Stimulated activated CD8-positive, alpha-beta memory T cell treated with anti-CD3 and anti-CD28 coated beads, Interleukin-12 subunit alpha, Interleukin-12 subunit beta, amount 100 ng/mL, for 24 hours (primary cell): ENCODE results near the gene ZNF592.
"Not testable (repeated sequence)": the region's sequence is repeated elsewhere in the genome, so short reads cannot be mapped to it uniquely, and the experiment has no call there.

Experiments
- DNase-seq: peaks from one replicate; pipeline ENCODE4 v3.0.0-alpha.2; 2020; ENCODE audit errors: extremely low read depth

Gene ZNF592

GRCh38 chr15:84830036-84830435 lies 81.6 kb downstream of the ZNF592 start:
- DNase-seq: no peak

DNA sequence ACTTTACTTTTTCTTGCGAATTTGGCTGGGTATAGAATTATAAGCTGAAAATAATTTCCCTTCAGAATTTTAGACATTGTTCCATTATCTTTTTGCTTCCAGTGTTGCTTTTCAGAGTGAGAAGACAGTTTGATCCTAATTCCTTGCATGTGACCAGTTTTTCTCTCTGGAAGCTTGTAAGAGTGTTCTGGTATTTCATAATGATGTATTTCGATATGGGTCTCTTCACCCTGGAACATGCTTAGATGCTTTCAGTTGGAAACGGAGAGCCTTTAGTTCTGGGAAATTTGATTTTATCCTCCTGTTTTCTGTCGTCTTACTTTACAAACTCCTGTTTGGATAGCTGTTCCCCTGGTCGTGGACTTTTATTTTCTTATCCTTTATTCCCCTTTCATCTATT lies 82.6 kb downstream of the ZNF592 start:
- no peak for DNase-seq

DNA sequence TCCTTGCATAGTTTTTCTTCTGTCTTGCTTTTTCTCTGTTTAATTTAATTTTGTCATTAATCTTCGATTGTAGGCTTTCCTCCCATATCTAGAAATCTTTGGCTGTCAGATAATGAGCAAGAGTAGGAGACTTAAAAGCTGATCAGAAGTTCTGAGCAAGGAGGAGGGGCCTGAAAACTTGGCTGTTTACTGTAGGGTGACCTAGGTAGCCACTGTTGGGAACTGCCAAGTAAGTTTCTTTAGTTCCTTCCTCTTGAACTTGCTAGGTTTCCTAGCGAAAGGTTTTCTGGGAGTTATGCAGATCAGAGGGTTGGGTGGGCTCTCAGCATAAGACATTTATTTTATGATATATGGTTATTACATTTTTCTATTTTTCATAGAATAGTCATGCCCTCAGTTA lies 83.2 kb downstream of the ZNF592 start:
- no peak for DNase-seq

GRCh38 chr15:84832448-84833040 lies 84.2 kb downstream of the ZNF592 start:
- DNase-seq: no peak

DNA sequence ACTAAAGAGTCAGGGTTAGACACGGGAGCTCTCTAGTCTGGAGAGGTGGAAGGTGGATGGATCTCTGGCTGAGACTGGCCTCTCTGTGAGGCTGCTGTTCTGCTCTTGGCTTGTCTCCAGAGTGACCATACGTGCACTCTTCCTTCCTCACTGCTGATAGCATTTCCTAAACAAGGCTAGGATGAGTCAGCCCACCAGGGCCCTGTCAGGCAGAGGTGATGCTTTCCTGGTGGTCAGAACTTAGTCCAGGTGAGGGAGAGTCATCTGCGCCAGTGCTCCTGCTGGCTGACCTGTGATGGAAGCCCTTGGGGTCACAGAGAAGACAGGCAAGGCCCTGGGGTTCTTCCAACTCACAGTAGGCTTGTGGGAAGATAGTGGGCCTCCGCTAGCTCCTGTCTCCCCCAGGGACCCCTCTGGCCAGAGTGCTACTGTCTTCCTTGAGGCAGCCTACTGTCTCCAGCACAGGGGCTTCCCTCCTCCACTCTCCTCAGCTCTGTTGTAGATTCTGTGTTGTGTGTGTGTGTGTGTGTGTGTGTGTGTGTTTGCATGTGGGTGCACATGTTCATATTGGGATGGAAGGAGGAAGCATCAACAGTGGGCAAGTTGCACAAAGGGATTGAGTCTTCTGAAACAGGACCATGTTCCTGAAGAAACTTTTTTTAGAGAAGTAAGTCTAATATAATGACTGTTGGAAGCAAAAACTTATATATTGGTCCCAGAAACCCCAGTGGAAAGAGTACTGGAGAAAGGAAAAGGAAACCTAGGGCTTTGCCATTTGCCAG lies 85.2 kb downstream of the ZNF592 start:
- no peak for DNase-seq

DNA sequence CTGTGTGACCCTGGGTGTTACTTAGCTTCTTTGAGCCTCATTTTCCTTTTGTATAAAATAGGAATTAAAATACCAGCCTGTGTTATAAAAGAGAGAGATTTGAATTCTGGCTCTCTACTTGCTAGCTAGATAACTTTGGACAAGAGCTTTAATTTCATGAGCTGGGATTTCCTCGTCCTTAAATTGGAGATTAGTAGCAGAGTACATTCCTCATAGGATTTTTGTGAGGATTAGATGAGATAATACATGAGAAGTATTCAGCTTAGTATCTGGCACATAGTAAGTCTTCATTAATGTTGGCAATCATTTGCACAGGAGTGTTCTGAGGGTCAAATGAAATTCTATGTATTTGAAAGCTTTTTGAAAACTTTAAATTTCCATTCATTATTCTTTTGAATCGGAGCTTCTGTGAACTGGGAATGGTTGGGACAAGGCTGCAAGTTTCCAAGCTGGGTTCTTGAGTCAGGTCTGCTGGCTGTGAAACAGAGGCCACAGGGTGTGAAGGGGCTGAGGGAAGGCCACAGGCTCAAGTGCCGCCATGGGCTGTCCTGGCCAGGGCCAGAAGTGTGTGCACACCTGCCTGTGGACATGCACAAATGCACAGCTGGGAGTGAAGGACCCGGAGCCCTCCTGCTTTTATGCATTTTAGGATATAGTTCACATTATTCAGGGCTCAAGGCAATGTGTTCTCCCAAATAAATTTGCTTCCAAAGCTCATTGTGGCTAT lies 86.0 kb downstream of the ZNF592 start:
- DNase-seq: no peak

DNA sequence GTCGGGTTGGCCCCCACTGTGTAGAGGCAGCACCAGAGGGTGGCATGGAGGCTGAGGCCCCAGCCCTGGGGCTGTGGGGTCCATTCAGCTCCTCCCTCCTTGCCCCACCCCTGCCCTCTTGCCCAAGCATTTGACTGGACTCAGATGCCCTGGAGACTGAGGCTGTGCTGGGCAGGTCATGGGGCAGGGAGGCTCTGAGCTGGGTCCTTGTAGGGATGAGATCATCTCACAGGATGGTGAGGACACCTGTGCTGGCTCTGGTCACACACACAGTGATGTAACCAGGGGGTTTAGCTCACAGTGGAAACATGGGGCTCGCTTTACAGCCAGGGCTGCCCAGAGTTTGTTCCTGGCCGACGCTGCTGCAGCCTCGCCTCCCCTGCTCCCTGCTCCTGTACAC lies 86.6 kb downstream of the ZNF592 start:
- no peak for DNase-seq

DNA sequence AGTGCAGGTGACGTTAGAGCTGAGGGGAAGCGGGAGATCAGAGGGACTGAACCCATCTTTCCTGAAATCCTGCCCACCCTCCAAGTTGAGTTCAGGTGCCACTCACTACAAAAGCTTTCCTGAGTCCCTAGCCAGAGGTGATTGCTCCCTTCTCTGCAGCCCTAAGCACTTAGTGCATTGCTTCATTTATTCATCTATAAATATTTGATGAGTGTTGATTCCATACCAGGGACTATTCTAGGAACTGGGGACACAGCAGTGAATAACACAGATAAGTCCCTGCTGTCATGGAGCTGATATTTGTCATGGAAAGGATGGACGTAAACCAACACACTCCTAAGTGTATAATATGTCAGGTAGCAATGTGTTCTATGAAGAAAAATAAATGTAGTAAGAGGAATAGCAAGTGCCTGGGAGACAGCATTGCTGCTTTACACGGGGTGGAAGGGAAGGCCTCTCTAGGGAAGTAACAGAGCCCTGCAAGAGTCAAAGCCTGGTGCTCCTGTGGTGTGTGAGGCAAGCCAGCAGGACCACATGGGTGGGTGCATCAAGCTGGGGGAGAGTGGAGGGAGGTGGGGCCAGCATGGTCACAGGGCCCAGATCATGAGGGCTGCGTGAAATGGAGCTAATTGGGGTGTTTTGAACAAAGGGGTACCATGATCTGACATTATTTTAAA lies 87.4 kb downstream of the ZNF592 start:
- DNase-seq: no peak

GRCh38 chr15:84836844-84837243 lies 88.5 kb downstream of the ZNF592 start:
- no peak for DNase-seq

GRCh38 chr15:84839714-84840113 lies 91.3 kb downstream of the ZNF592 start:
- DNase-seq: no peak

- DNase-seq: no peak
These were observed 91.9 kb downstream of the ZNF592 start for GRCh38 chr15:84840255-84840654.

DNA sequence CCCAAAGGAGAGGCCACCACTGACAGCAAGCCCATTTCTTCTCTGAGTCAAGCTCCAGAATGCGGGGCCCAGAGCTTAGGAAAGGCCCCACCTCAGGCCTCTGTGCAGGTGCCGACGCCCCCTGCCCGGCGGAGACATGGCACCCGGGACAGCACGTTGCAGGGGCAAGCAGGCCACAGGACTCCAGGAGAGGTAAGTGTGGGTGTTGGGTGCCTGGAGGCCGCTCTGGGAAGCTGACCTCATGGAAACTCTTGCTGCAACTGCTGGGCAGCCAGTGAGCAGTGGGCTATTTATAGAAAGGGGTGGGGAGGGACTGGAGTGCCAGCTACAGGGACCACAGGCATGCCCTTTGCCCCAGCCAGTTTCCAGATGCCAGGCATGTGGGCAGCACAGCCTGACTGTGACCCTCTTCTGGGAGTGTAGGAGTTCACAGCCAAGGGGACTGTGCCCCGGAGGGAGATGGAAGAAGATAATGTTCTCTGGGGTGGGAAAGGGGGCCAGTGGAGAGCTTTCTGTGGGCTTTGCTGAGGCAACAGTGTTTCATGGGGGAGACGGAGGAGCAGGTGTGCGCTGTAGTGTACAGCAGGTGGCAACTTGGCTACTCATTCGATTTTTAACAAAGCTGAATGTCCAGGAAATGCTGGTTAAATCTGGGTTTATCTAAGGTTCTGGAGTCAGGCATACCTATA lies 92.5 kb downstream of the ZNF592 start:
- no peak for DNase-seq

GRCh38 chr15:84842781-84843180 lies 94.4 kb downstream of the ZNF592 start:
- no peak for DNase-seq

DNA sequence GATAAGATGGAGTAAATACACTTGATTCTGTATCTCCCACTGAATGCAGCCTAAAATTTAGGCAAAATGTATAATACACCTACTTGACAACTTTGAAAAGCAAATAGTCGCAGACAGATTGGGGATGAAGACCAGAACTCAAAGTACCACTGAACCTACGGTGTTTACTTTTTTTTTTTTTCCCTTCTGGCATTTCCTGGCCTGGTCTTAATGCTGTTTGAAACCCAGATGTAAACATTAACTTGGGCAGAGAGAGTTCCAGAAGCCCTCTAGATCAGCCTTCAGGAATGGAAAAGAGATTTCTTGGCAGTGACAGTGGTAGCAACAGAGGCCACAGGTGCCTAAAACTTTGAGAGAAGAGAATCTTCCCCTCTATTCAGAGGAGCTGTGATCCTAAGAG lies 96.6 kb downstream of the ZNF592 start:
- DNase-seq: no peak

GRCh38 chr15:84845631-84846030 lies 97.2 kb downstream of the ZNF592 start:
- DNase-seq: not testable (repeated sequence)

DNA sequence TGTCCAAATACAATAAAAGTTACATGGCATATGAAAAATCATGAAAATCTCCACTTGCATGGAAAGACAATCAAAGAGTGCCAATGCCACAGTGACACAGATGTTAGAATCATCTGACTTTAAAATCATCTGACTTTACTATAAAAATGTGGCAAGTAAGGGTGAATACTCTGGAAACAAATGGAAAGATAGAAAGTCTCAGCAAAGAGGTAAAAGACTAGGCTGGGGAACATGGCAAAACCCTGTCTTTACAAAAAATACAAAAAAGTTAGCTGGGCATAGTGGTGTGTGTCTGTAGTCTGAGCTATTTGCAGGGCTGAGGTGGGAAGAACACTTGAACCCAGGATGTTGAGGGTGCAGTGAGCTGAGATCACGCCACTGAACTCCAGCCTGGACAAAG lies 97.9 kb downstream of the ZNF592 start:
- DNase-seq: no peak

GRCh38 chr15:84847382-84847781 lies 99.0 kb downstream of the ZNF592 start:
- DNase-seq: no peak

DNA sequence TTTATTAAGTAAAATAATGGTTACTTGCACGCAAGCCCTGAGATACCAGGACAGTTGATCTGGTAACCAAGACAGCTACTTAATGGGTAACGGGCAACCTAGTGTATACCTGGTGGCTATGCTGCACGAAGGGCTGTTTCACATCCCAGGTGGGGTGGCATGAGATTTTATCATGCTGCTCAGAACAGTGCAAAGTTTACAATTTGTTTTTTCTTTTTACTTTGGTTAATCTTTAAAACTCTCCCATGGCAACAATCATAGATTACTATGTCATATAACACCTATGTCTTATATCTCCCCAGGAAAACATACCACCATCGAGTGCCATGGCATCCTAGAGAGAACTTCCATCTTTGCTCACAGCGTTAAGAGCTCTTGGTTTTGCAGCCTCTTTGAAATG lies 103.8 kb downstream of the ZNF592 start:
- no peak for DNase-seq

- no peak for DNase-seq
These were observed 106.7 kb downstream of the ZNF592 start for GRCh38 chr15:84855136-84855535.

DNA sequence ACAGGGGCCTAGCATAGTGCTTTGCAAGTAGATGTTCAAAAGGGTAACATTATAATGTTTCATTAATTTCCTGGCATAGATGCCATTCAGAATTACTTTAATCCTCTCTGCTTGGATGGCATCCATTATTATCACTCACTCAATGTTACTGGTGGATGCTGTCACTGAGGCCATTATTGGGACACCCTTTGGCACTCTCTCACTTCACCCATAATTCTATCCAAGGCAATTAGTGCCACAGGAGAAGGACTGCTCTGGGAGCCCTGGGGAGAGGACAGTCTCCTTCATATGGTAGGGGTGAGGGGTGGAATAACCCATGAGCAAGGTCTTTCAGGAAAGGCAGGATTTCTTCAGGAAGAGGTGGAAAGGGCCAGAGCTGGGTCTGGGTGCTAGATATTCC lies 107.4 kb downstream of the ZNF592 start:
- no peak for DNase-seq
